GM12878 (cell line): Measurements from ENCODE around the gene UBC. TPM values are rescaled to one million over a fixed set of nuclear protein-coding genes. Genes with fewer than 3 reads are reported as not detected.

Experiments used
- ATAC-seq: fragments of 200-7000 bp; cut with Tn5 transposase; 3 replicates; pipeline ENCODE4 v1.9.1; 2020; ENCODE audit warnings: mild to moderate bottlenecking, moderate library complexity
- BruUV-seq: library from RNA; stranded (reverse); fragments of 400-500 nt; replicated peaks from 2 replicates; lab custom pipeline; 2021; lab: Mats Ljungman, UMichigan
- CTCF ChIA-PET: fragments of 300-600 bp; sonication (Branson Sonifier 250); formaldehyde crosslinking; extraction: SDS; loops from one replicate; lab custom pipeline; 2021; ENCODE audit warnings: inconsistent platforms; lab: Yijun Ruan, JAX
- POLR2A ChIA-PET: fragments of 350-600 bp; formaldehyde crosslinking; extraction: SDS; loops from one replicate; lab custom pipeline; 2021; ENCODE audit warnings: inconsistent platforms; lab: Charles Lee
- RAD21 ChIA-PET: fragments of 300-600 bp; sonication (Branson Sonifier 250); formaldehyde crosslinking; loops from one replicate; lab custom pipeline; 2023; ENCODE audit warnings: antibody characterized with exemption; ENCODE audit not compliant: unreplicated experiment; lab: Charles Lee
- SMC1A ChIA-PET: fragments of 300-600 bp; sonication (Branson Sonifier 250); formaldehyde crosslinking; loops from one replicate; lab custom pipeline; 2023; ENCODE audit not compliant: unreplicated experiment, uncharacterized antibody; lab: Charles Lee
- DNase-seq: peaks from one replicate; pipeline ENCODE4 v3.0.0-alpha.2; 2011; ENCODE audit warnings: low read depth, low spot score
- FAIRE-seq: peaks from 3 replicates; lab custom pipeline; 2011; peaks lifted over from hg19 to GRCh38; lab: Jason Lieb, UNC
- H2AFZ ChIP-seq: 2 replicates; pipeline ENCODE4 v1.6.0; 2011; ENCODE audit warnings: low read depth, low read length, control low read depth; ENCODE audit not compliant: control insufficient read depth
- H3K27ac ChIP-seq: 2 replicates; pipeline ENCODE4 v1.5.1; 2011; ENCODE audit warnings: control low read depth; ENCODE audit not compliant: control insufficient read depth, insufficient read depth
- H3K27me3 ChIP-seq, 2 experiments: replicated peaks in 1 of 2; 2 replicates each; pipeline versions ENCODE4 v1.6.0 to v1.6.1; 2011; ENCODE audit warnings: low read length in 1 of 2; ENCODE audit not compliant: control insufficient read depth in 2 of 2, insufficient read depth in 2 of 2
- H3K36me3 ChIP-seq, 2 experiments: 2 replicates each; pipeline ENCODE4 v1.5.1; 2011; ENCODE audit warnings: low read length in 1 of 2; ENCODE audit not compliant: control insufficient read depth in 2 of 2, insufficient read depth in 2 of 2
- H3K4me1 ChIP-seq: 2 replicates; pipeline ENCODE4 v1.6.1; 2011; ENCODE audit warnings: mild to moderate bottlenecking, low read length, moderate library complexity, mixed read lengths; ENCODE audit not compliant: control insufficient read depth, insufficient read depth
- H3K4me2 ChIP-seq: 2 replicates; pipeline ENCODE4 v1.6.0; 2011; ENCODE audit warnings: control low read depth; ENCODE audit not compliant: control insufficient read depth, insufficient read depth
- H3K4me3 ChIP-seq: fragments of 200-600 bp; sonication (generic); 2 replicates; pipeline ENCODE4 v1.5.1; 2016
- H3K79me2 ChIP-seq: 2 replicates; pipeline ENCODE4 v1.6.0; 2011; ENCODE audit warnings: low read length; ENCODE audit not compliant: control insufficient read depth, insufficient read depth
- H3K9ac ChIP-seq: 2 replicates; pipeline ENCODE4 v1.8.0; 2011; ENCODE audit warnings: low read length, control low read depth, mixed read lengths; ENCODE audit not compliant: control insufficient read depth, insufficient read depth
- H3K9me3 ChIP-seq: replicated peaks from 3 replicates; pipeline ENCODE4 v1.5.1; 2011; ENCODE audit warnings: mild to moderate bottlenecking, low read length; ENCODE audit not compliant: control insufficient read depth, insufficient read depth
- H4K20me1 ChIP-seq: 2 replicates; pipeline ENCODE4 v1.6.0; 2011; ENCODE audit not compliant: control insufficient read depth, insufficient read depth
- FOXM1 ChIP-seq: IDR thresholded peaks from 2 replicates; pipeline ENCODE4 v1.6.1; 2012; ENCODE audit warnings: low read depth, mild to moderate bottlenecking, inconsistent platforms, low read length, moderate library complexity
- HCFC1 ChIP-seq: fragments of 150-350 bp; IDR thresholded peaks from 2 replicates; pipeline ENCODE4 v1.6.1; 2014; ENCODE audit warnings: low read length
- HDAC6 ChIP-seq: fragments of 200-600 bp; sonication (generic); IDR thresholded peaks from one replicate; pipeline ENCODE4 v1.8.0; 2017; ENCODE audit warnings: antibody characterized with exemption; ENCODE audit not compliant: unreplicated experiment
- IRF5 ChIP-seq: fragments of 450-650 bp; IDR thresholded peaks from 2 replicates; pipeline ENCODE4 v1.6.1; 2017; ENCODE audit warnings: borderline replicate concordance
- PAX8 ChIP-seq: fragments of 450-650 bp; IDR thresholded peaks from 2 replicates; pipeline ENCODE4 v1.6.1; 2017; ENCODE audit warnings: mild to moderate bottlenecking, moderate library complexity
- POU2F2 ChIP-seq: IDR thresholded peaks from 3 replicates; pipeline ENCODE4 v1.6.1; 2011; ENCODE audit warnings: low read depth, mild to moderate bottlenecking, low read length, borderline replicate concordance
- RFX5 ChIP-seq: IDR thresholded peaks from 2 replicates; pipeline ENCODE4 v1.6.1; 2011; ENCODE audit warnings: low read depth, low read length, improper control_type of control experiment
- SMARCA5 ChIP-seq: fragments of 450-650 bp; IDR thresholded peaks from 2 replicates; pipeline ENCODE4 v1.6.1; 2017; ENCODE audit warnings: mild to moderate bottlenecking
- USF1 ChIP-seq: IDR thresholded peaks from 2 replicates; pipeline ENCODE4 v1.6.1; 2011; ENCODE audit warnings: borderline replicate concordance, low read depth, mild to moderate bottlenecking, moderate library complexity, mixed read lengths, low read length; ENCODE audit not compliant: insufficient read depth; ENCODE audit errors: extremely low read length
- YY1 ChIP-seq: IDR thresholded peaks from 2 replicates; pipeline ENCODE4 v1.6.1; 2011; ENCODE audit warnings: low read depth, mild to moderate bottlenecking, low read length
- WGBS: methylation state at CpG from one replicate; pipeline ENCODE4 v1.1.6; 2016; ENCODE audit warnings: low lambda C conversion rate; ENCODE audit not compliant: insufficient replicate concordance, insufficient coverage; ENCODE audit errors: missing lambda C conversion rate; 5-methylcytosine and 5-hydroxymethylcytosine counted together
- in situ Hi-C: fragments of 300-500 bp; cut with MboI; formaldehyde crosslinking; loops from 9 replicates; pipeline ENCODE4 v1.14.3; 2018; ENCODE audit warnings: mixed read lengths
- intact Hi-C: fragments of 100-400 bp; cut with micrococcal nuclease; formaldehyde crosslinking; loops from one replicate; pipeline ENCODE4 v1.14.2; 2022; ENCODE audit not compliant: unreplicated experiment
- polyA plus RNA-seq, 11 experiments: library from polyadenylated mRNA; depleted of rRNA in 4 of 11; unstranded in 6 of 11; stranded (reverse) in 5 of 11; fragments of >200 nt; fragmentation: Nextera tagmentation in 4 of 11; fragmentation: Illumina TruSeq in 1 of 11; extraction: Ambion mirVana in 4 of 11; extraction: Trizol in 1 of 11; gene quantifications; 1 replicate in 1 of 11; 2 replicates in 10 of 11; pipeline versions ENCODE4 v1.2.1 to v1.2.3, GENCODE V29; 2011 to 2016; ENCODE audit warnings: inconsistent platforms in 2 of 11, missing spikeins in 2 of 11, low read depth in 1 of 11
- total RNA-seq, 4 experiments: library from RNA; depleted of rRNA in 3 of 4; stranded (reverse); fragments of >200 nt in 3 of 4; fragmentation: Illumina TruSeq in 1 of 4; extraction: Trizol in 1 of 4; gene quantifications; 2 replicates each; pipeline versions ENCODE4 v1.2.1 to v1.2.3, GENCODE V29; 2013 to 2021
- TF ChIP-seq, protein P1 (sequence below): fragments of 450-650 bp; IDR thresholded peaks from 2 replicates; pipeline ENCODE4 v1.6.1; 2016; ENCODE audit warnings: mild to moderate bottlenecking
- TF ChIP-seq, protein P2 (sequence below): fragments of 450-650 bp; IDR thresholded peaks from 2 replicates; pipeline ENCODE4 v1.6.1; 2014; ENCODE audit warnings: mild to moderate bottlenecking
- TF ChIP-seq, protein P3 (sequence below): fragments of 450-650 bp; IDR thresholded peaks from 2 replicates; pipeline ENCODE4 v1.6.1; 2017; ENCODE audit warnings: mild to moderate bottlenecking, moderate library complexity

Gene UBC
- total and polyA plus RNA-seq, 10 of the 15 experiments (the other 5 are each of a cell fraction or from before 2014, with no cell fraction given) = 653 to 1,666 (median 874) TPM

- H3K4me2 ChIP-seq = peak overlapping the region; percentile 74
- FAIRE-seq (peak; percentile 57), DNase-seq (no peak), ATAC-seq (peak; percentile 57)
- POLR2A ChIA-PET = interaction anchor here (4.1 to 16.4 kb wide), 2 partner anchors 10 to 11 kb away, joined by 57 to 346 read pairs; partner anchors contain the start of gene UBC
- no peaks in the 10 kb centered on the region for H3K27me3 ChIP-seq
- no TSS peak for BruUV-seq
- SMC1A ChIA-PET = interaction anchor here (0.7 to 4.0 kb wide), 5 partner anchors 11 to 157 kb away, joined by 3 to 41 read pairs (median 4); no protein-coding TSS in a partner anchor
- intact Hi-C loops (no loop called here), in situ Hi-C loops (loop anchor here (10.0 kb wide), 1 partner anchor 506 kb away; no protein-coding TSS in a partner anchor)
- peak overlapping the region; percentile 69 for H2AFZ ChIP-seq
- peak overlapping the region; percentile 80 for H3K4me3 ChIP-seq
- H3K27ac ChIP-seq = peak overlapping the region; percentile 90
- peak overlapping the region; percentile 38 for H3K9ac ChIP-seq
- 17% methylated on average over 35 of the region's 36 CpGs for WGBS
- no peaks in the 10 kb centered on the region for H3K79me2 ChIP-seq
- H3K36me3 ChIP-seq = no peaks in the 10 kb centered on the region
- H3K4me1 ChIP-seq = peaks cover 11% of the 10 kb centered on the region
- no peaks in the 10 kb centered on the region for H4K20me1 ChIP-seq
- CTCF ChIA-PET = interaction anchor here (0.7 to 3.8 kb wide), 6 partner anchors 10 to 22 kb away, joined by 3 to 47 read pairs (median 5); partner anchors contain the start of gene UBC
- H3K9me3 ChIP-seq = no peaks in the 10 kb centered on the region
- RAD21 ChIA-PET = interaction anchor here (1.2 to 2.8 kb wide), 5 partner anchors 10 to 66 kb away, joined by 3 to 20 read pairs (median 9); partner anchors contain the start of gene UBC
- TF ChIP-seq RFX5 (no peak), FOXM1 (no peak), SMARCA5 (no peak), HCFC1 (no peak), HDAC6 (no peak), YY1 (no peak), IRF5 (no peak), POU2F2 (no peak), USF1 (no peak), PAX8 (no peak)
- TF ChIP-seq, protein P1, sequence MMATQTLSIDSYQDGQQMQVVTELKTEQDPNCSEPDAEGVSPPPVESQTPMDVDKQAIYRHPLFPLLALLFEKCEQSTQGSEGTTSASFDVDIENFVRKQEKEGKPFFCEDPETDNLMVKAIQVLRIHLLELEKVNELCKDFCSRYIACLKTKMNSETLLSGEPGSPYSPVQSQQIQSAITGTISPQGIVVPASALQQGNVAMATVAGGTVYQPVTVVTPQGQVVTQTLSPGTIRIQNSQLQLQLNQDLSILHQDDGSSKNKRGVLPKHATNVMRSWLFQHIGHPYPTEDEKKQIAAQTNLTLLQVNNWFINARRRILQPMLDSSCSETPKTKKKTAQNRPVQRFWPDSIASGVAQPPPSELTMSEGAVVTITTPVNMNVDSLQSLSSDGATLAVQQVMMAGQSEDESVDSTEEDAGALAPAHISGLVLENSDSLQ = peak; percentile 31; the same call in 1 of the 2 replicates
- TF ChIP-seq, protein P2, sequence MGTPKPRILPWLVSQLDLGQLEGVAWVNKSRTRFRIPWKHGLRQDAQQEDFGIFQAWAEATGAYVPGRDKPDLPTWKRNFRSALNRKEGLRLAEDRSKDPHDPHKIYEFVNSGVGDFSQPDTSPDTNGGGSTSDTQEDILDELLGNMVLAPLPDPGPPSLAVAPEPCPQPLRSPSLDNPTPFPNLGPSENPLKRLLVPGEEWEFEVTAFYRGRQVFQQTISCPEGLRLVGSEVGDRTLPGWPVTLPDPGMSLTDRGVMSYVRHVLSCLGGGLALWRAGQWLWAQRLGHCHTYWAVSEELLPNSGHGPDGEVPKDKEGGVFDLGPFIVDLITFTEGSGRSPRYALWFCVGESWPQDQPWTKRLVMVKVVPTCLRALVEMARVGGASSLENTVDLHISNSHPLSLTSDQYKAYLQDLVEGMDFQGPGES = no peak
- TF ChIP-seq, protein P3, sequence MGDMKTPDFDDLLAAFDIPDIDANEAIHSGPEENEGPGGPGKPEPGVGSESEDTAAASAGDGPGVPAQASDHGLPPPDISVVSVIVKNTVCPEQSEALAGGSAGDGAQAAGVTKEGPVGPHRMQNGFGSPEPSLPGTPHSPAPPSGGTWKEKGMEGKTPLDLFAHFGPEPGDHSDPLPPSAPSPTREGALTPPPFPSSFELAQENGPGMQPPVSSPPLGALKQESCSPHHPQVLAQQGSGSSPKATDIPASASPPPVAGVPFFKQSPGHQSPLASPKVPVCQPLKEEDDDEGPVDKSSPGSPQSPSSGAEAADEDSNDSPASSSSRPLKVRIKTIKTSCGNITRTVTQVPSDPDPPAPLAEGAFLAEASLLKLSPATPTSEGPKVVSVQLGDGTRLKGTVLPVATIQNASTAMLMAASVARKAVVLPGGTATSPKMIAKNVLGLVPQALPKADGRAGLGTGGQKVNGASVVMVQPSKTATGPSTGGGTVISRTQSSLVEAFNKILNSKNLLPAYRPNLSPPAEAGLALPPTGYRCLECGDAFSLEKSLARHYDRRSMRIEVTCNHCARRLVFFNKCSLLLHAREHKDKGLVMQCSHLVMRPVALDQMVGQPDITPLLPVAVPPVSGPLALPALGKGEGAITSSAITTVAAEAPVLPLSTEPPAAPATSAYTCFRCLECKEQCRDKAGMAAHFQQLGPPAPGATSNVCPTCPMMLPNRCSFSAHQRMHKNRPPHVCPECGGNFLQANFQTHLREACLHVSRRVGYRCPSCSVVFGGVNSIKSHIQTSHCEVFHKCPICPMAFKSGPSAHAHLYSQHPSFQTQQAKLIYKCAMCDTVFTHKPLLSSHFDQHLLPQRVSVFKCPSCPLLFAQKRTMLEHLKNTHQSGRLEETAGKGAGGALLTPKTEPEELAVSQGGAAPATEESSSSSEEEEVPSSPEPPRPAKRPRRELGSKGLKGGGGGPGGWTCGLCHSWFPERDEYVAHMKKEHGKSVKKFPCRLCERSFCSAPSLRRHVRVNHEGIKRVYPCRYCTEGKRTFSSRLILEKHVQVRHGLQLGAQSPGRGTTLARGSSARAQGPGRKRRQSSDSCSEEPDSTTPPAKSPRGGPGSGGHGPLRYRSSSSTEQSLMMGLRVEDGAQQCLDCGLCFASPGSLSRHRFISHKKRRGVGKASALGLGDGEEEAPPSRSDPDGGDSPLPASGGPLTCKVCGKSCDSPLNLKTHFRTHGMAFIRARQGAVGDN = peak; percentile 11; the same call in 1 of the 2 replicates
Observed at GRCh38 chr12:124928095-124928911, 13.9 kb upstream of the UBC start.
